ENCODE data around the gene ENOX1. TPM values are rescaled to one million over a fixed set of nuclear protein-coding genes. Genes with fewer than 3 reads are reported as not detected.

ENOX1 gene
- total RNA-seq, 2 experiments from 2014 or later: 2.4 TPM; not detected in 1

DNA sequence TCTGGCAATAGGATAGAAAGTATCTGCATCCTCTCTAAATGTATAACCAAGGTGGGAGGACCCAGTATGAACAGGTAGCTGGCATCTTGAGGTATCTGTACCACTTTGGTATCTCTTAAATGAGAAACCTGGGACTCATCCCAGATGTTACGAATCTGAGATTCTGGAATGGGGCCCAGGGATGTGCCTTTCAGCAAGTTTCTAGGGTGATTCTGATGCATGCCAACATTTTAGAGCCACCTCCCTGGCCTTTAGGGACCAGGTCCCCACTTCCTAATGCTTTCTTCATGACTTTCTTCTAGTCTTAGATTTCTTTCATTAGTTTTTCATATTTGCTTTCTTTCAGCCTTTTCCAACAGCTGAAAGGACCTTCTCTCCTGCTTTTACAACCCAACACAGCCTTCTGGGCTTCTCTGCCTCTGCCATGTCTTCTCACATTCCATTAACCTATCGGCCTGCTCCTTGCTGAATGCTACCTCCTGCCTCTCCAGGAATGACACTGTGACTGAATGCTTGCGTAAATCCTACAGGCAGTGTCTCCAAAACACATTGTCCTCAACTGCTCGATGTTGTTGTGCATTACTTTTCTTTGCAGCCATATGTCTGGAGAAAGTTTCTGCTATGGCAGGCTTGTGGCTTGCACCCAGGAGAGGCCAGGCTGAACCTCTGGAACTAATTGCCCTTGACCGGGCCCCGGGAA lies 479.4 kb downstream of the ENOX1 start:
- Mint-ChIP-seq H3K36me3 (no peaks in the 10 kb centered on the region), H3K9me3 (ENCODE audit: low read depth) (no peaks in the 10 kb centered on the region), H3K4me3 (no peak overlapping the region), H3K27ac (no peak overlapping the region), H3K4me1 (no peaks in the 10 kb centered on the region), H3K27me3 (peaks cover 38% of the 10 kb centered on the region)
- ATAC-seq: no peak
- CTCF ChIA-PET: no interaction called here
- no peak for DNase-seq

DNA sequence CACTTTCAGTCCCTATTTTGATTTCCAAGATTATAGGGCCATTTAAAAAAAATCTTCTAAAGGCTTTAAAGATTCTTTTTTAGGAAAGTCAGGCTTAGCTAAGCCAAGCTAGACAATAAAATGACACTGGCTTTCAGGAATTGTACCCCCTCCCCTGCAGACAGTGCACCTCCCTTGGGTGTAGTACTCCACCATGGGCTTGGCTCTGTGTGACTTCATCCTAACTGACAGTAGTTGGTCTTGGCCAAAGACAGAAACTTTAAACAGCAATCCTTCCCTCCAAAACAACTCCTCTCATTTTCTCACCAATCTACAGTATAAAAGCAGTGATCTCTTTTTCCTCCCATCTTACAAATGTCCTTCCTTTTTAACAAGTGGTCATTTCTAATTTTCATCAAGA lies 480.4 kb downstream of the ENOX1 start:
- DNase-seq: no peak
- Mint-ChIP-seq H3K4me1 (no peaks in the 10 kb centered on the region), H3K4me3 (no peak overlapping the region), H3K9me3 (ENCODE audit: low read depth) (no peaks in the 10 kb centered on the region), H3K27ac (no peak overlapping the region), H3K36me3 (no peaks in the 10 kb centered on the region), H3K27me3 (peaks cover 32% of the 10 kb centered on the region)
- CTCF ChIA-PET: no interaction called here
- no peak for ATAC-seq

DNA sequence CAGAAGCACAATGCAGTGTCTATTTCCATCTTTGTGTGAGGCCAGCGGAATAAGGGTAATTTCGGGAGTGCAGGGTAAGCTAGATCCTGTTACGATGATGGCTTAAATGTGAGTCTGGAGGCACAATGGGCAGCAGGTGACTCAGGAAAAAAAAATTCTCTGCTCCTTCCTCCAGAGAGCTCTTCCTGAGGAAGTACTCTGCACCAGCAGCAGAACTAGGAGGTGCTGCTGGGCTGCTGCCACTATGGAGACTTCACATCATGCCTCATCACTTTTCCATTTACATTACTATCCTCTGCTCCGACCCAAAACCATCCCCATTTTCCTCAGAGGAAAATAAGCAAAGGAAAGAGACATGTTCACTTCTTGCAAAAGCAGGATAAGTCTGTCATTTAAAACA lies 481.4 kb downstream of the ENOX1 start:
- H3K27me3 Mint-ChIP-seq: peaks cover 29% of the 10 kb centered on the region
- no peak overlapping the region for H3K27ac Mint-ChIP-seq
- no peak for DNase-seq
- CTCF ChIA-PET: no interaction called here
- no peaks in the 10 kb centered on the region for H3K9me3 Mint-ChIP-seq (ENCODE audit: low read depth)
- ATAC-seq: no peak
- no peaks in the 10 kb centered on the region for H3K36me3 Mint-ChIP-seq
- no peaks in the 10 kb centered on the region for H3K4me1 Mint-ChIP-seq
- no peak overlapping the region for H3K4me3 Mint-ChIP-seq

DNA sequence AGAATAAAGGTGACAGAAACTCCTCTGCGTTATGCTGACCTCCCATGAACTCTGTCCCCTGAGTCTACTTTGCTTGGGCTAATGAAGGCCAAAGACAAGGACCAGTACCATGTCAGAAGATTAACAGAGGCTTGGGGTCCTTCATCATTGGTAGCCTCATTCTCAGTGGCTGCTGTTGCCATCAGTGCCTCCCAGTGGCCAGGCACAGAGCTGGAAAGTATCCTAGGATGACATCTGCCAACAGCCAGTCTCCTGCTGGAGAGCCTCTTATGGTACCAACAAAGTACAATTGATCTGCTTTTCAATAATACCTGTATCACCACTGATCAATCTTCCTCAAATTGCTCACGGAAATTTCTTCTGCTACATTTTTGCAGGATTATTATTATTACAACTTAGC lies 481.8 kb downstream of the ENOX1 start:
- H3K4me1 Mint-ChIP-seq: no peaks in the 10 kb centered on the region
- H3K36me3 Mint-ChIP-seq: no peaks in the 10 kb centered on the region
- CTCF ChIA-PET: no interaction called here

DNA sequence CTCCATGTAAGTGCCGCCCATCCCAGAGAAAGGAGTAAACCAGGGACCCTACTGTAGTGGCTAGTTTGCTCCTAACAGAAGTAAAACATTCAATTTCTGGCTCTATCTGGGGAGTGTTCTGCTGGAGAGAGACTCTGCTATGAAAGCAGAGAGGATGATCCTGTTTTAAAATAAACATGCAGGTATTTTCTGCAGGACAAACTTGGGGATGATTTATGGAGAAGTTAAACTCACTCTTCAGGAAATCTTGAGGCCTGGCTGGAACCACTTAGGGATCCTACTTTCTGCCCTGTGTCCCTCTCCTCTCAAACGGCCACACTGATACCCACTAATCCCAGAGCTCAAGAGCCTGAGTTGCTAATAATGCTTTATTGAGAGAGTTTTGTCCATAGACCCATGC lies 482.3 kb downstream of the ENOX1 start:
- Mint-ChIP-seq H3K4me3 (no peak overlapping the region), H3K27ac (no peak overlapping the region), H3K4me1 (no peaks in the 10 kb centered on the region), H3K36me3 (no peaks in the 10 kb centered on the region), H3K27me3 (peaks cover 34% of the 10 kb centered on the region), H3K9me3 (ENCODE audit: low read depth) (no peaks in the 10 kb centered on the region)
- no peak for ATAC-seq
- CTCF ChIA-PET: no interaction called here
- no peak for DNase-seq

More for the DNA sequence above, 481.8 kb downstream of the ENOX1 start:
- no peak overlapping the region for H3K4me3 Mint-ChIP-seq
- H3K27me3 Mint-ChIP-seq: peaks cover 31% of the 10 kb centered on the region
- DNase-seq (no peak), ATAC-seq (no peak)
- H3K9me3 Mint-ChIP-seq (ENCODE audit: low read depth): no peaks in the 10 kb centered on the region
- no peak overlapping the region for H3K27ac Mint-ChIP-seq

DNA sequence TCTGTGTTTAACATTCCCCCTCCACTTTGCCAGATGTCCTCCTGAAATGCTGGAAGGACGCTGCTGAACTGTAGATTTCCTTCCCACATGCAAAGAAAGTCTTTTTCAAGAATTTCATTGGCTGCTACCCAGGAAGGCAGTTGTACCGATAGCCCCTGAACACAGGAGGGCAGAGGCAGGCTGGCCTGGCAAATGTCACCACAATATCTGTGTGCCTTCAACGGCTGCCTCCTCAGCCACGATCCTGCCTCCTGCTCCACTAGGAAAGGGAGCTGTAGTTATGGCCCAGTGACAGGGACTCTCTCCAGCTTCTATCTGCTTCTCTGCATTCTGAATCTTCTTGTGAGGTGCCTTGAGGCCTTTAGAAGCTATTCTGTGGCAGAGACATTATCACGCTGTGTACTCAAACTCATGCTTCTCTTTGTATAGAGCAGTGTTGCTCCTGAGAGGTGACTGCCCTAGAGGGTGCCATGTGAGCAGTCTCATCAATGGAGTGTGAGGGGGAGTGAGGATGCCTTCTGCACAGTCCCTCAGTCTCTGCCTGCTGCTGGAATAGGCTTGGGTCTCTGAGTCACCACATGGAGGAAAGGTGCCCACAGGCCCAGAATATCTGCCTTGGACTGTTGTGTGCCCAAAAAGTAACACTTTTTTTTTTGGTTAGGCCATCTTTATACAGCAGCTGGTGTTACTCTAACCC lies 483.6 kb downstream of the ENOX1 start:
- Mint-ChIP-seq H3K27ac (no peak overlapping the region), H3K36me3 (no peaks in the 10 kb centered on the region), H3K27me3 (peaks cover 41% of the 10 kb centered on the region), H3K4me3 (no peak overlapping the region), H3K4me1 (no peaks in the 10 kb centered on the region), H3K9me3 (ENCODE audit: low read depth) (no peaks in the 10 kb centered on the region)
- CTCF ChIA-PET: no interaction called here
- DNase-seq (no peak), ATAC-seq (no peak)

DNA sequence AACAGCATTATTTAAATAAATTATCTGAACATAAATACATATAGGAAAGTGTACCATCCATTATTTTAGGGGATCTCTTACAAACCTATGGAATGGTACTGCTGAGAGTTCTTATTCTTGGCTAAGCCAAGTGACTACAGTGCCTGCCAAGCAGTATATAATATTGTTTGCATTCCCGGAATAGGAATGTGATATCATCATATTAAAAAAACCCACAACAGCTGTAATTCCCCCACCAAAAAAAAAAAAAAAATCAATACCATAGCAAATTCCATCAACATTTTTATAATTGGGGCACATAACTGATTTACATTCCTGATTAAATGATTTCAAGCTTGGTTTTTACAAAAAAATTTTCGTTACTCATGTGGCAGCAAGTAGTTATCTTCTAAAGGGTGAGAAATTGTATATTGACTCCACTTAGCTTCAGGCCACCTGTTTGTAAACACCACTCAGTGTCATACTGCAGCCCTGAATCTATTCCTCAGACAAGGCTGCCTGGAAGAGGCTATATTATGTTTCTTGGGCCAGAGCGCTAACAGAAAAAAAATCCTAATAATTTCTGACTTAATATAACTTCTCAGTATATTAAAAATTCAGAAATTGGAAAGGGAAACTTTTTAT lies 485.3 kb downstream of the ENOX1 start:
- CTCF ChIA-PET: interaction anchor here (0.6 to 0.8 kb wide), 2 partner anchors 25 to 1095 kb away, joined by 3 to 4 read pairs; no protein-coding TSS in a partner anchor
- Mint-ChIP-seq H3K4me1 (no peaks in the 10 kb centered on the region), H3K27me3 (peaks cover 46% of the 10 kb centered on the region), H3K4me3 (no peak overlapping the region), H3K36me3 (no peaks in the 10 kb centered on the region), H3K27ac (no peak overlapping the region), H3K9me3 (ENCODE audit: low read depth) (no peaks in the 10 kb centered on the region)
- DNase-seq (no peak), ATAC-seq (no peak)

DNA sequence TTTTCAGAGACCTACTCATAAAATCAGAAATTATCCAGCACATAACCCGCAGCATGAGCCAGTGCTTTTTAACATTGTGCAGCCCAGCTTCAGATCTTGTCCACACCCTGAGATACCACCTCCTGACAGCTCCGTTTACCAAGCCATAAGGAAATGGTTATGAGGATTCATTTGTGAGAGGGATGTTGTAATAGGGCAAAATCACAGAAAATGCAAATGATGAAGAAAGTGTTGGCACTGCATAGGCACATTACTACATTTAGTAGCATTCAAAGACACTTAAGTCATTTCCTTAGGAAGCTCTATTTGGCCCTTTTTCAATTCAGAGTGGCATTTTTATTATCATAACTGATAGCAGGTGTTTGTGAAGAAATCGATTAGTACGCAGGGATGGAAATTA lies 485.9 kb downstream of the ENOX1 start:
- DNase-seq: no peak
- no peaks in the 10 kb centered on the region for H3K36me3 Mint-ChIP-seq
- no peaks in the 10 kb centered on the region for H3K9me3 Mint-ChIP-seq (ENCODE audit: low read depth)
- ATAC-seq: no peak
- no peaks in the 10 kb centered on the region for H3K4me1 Mint-ChIP-seq
- H3K4me3 Mint-ChIP-seq: no peak overlapping the region
- CTCF ChIA-PET: no interaction called here
- H3K27me3 Mint-ChIP-seq: peaks cover 48% of the 10 kb centered on the region
- no peak overlapping the region for H3K27ac Mint-ChIP-seq

DNA sequence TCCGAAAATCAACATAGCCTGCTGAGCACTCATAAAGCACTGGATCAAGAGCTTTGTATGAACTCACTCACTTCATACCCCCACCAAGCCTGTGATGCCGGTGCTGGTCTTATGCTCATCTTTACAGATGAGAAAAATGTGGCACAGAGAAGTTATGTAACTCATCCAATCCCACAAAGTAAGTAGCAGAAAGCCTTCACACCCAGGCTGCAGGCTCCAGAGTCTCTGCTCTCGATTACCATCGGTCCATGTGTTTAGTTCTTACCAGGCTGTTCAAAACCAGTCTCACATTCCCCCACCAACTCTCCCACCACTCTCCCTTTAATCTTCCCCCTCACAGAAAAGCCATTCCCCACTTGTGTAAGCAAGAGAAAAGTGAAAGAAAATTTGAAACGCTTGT lies 487.4 kb downstream of the ENOX1 start:
- Mint-ChIP-seq H3K9me3 (ENCODE audit: low read depth) (no peaks in the 10 kb centered on the region), H3K36me3 (no peaks in the 10 kb centered on the region), H3K4me1 (no peaks in the 10 kb centered on the region), H3K4me3 (no peak overlapping the region), H3K27me3 (peaks cover 43% of the 10 kb centered on the region), H3K27ac (no peak overlapping the region)
- ATAC-seq (no peak), DNase-seq (no peak)
- CTCF ChIA-PET: no interaction called here

DNA sequence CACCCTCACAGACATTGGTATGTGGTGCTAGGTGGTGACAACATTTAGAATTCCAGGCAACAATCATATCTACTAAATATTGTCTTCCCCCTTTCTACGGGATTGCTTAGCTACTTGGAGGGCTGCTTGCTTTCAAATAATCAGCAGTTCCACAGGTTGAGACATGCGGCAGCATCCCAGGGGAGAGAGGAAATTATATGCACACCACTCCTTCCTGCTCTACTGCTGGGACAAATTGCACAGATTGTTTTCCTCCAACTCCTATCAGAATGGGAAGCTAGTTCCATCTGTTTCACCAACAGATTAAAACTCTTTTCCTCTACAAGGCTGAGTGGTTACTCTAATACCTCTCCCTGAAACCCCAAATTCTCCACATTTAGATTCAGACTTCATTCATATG lies 488.0 kb downstream of the ENOX1 start:
- H3K4me1 Mint-ChIP-seq: no peaks in the 10 kb centered on the region
- no peaks in the 10 kb centered on the region for H3K9me3 Mint-ChIP-seq (ENCODE audit: low read depth)
- no peaks in the 10 kb centered on the region for H3K36me3 Mint-ChIP-seq
- peaks cover 41% of the 10 kb centered on the region for H3K27me3 Mint-ChIP-seq
- H3K4me3 Mint-ChIP-seq: no peak overlapping the region
- no peak for DNase-seq
- H3K27ac Mint-ChIP-seq: no peak overlapping the region
- no peak for ATAC-seq
- CTCF ChIA-PET: no interaction called here

DNA sequence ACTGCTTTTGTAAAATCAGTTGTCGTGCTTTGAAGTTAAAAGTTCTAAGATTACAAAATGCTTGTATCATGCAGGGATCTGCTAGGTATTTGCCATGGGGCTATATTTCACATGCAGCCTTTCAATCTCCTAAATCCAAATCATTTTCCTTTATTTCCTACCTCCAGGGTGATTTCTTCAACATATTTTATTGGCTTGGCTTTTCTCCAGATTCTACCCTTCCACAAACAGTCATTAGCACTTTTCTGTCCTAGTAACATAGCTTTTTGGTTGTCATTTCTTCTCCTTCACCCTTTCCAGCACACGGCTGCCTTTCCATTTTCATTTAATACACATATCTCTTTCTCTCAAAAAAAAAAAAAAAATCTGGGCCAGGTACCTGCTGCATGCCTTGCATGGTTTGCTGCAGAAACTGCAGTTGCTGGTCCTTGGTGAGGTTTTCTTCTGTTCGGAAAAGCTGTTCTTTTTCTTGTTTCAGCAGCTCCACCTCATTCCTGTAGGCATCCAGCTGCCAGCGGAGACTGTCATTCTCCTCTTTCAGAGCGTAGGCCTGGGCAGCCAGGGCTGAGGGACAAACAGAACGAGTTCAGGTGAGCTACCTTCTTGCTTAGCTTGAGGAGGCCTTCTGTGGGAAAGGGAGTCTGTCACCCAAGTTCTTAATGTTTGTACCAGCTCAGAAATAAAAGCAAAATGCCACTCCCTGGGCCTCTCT lies 488.6 kb downstream of the ENOX1 start:
- CTCF ChIA-PET: no interaction called here
- H3K27me3 Mint-ChIP-seq: peaks cover 40% of the 10 kb centered on the region
- DNase-seq: no peak
- no peak for ATAC-seq
- H3K27ac Mint-ChIP-seq: no peak overlapping the region
- no peaks in the 10 kb centered on the region for H3K36me3 Mint-ChIP-seq
- H3K4me1 Mint-ChIP-seq: no peaks in the 10 kb centered on the region
- H3K4me3 Mint-ChIP-seq: no peak overlapping the region
- no peaks in the 10 kb centered on the region for H3K9me3 Mint-ChIP-seq (ENCODE audit: low read depth)

DNA sequence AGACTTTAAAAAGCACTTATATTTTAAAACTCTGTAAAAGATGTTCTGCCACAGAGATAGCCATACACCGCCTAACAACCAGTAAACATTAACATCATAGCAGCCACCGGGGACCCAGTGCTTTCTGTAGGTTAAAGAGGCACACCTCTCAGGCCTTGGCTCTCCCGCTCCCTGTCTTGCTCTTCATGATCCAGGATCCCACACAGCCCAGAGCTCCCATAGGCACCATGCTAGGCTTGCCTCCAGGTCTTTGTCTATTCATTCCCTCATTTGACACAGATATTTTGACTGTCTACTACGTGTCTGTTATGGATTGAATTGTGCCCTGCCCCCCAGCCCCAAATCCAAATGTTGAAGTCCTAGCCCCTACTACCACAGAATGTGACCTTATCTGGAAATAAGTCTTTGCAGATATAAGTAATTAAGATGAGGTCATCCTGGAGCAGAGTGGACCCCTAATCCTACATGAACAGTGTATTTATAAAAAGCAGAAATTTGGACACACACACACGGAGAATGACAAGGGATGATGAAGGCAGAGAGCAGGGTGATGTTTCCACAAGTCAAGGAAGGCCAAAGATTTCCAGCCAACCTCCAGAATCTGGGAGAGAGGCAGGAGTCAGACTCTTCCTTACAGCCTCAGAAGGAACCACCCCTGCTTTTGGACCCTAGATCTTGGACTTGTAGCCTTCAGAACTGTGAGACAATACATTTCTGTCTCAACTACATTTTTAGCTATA lies 490.8 kb downstream of the ENOX1 start:
- CTCF ChIA-PET: no interaction called here
- Mint-ChIP-seq H3K4me3 (no peak overlapping the region), H3K27me3 (peaks cover 38% of the 10 kb centered on the region), H3K9me3 (ENCODE audit: low read depth) (no peaks in the 10 kb centered on the region), H3K27ac (no peak overlapping the region), H3K36me3 (no peaks in the 10 kb centered on the region), H3K4me1 (no peaks in the 10 kb centered on the region)
- ATAC-seq (no peak), DNase-seq (no peak)

DNA sequence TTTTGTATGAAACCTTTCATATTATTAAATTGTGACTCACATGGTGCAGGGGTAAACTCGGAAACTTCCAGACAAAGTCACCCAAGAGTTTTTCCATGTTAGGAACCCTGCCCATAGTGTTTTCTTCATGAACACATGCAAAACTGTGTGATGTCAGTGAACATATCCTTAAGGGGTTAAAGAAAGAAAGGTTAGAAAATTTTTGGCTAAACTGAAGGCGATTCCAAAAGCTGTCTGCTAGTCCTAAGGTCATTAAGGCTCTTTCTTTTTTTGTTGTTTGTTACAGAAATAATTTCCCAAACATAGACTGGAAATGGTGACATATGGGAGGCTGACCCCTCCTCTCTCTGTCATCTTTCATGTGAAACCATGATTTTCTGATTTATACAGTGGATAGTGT lies 491.5 kb downstream of the ENOX1 start:
- H3K27ac Mint-ChIP-seq: no peak overlapping the region
- no peak overlapping the region for H3K4me3 Mint-ChIP-seq
- H3K9me3 Mint-ChIP-seq (ENCODE audit: low read depth): no peaks in the 10 kb centered on the region
- CTCF ChIA-PET: no interaction called here
- H3K27me3 Mint-ChIP-seq: peaks cover 35% of the 10 kb centered on the region
- H3K36me3 Mint-ChIP-seq: no peaks in the 10 kb centered on the region
- no peaks in the 10 kb centered on the region for H3K4me1 Mint-ChIP-seq
- DNase-seq (no peak), ATAC-seq (no peak)
